ENCODE data around the gene LRRC58. TPM values are rescaled to one million over a fixed set of nuclear protein-coding genes. Genes with fewer than 3 reads are reported as not detected.

Gene LRRC58
- total RNA-seq, 1 experiment from 2014 or later, result 34.8 TPM

- H3K79me2 ChIP-seq (ENCODE audit: insufficient read depth, low read length), result no peaks in the 10 kb centered on the region
- intact Hi-C loops (cut with micrococcal nuclease), result no loop called here
- H3K36me3 ChIP-seq (ENCODE audit: control insufficient read depth in 1 of 2, insufficient read depth in 2 of 2, low read length in 2 of 2), result no peaks in the 10 kb centered on the region
- POLR2A ChIA-PET, result no interaction called here
- TF ChIP-seq POLR2A (IDR thresholded peaks at IDR 0.05; ENCODE audit: borderline replicate concordance, extremely low read depth, insufficient read depth, insufficient read length) (no peak), EZH2 (IDR thresholded peaks at IDR 0.05) (no peak), EGR1 (IDR thresholded peaks at IDR 0.05; ENCODE audit: low read depth) (no peak), JUND (IDR thresholded peaks at IDR 0.05) (no peak), YY1 (IDR thresholded peaks at IDR 0.05; ENCODE audit: extremely low read depth, insufficient replicate concordance, low read depth, low read length) (no peak), CEBPB (IDR thresholded peaks at IDR 0.05; ENCODE audit: low read depth) (no peak), CBX3 (IDR thresholded peaks at IDR 0.05; ENCODE audit: low read depth) (no peak), ZBTB33 (IDR thresholded peaks at IDR 0.05; ENCODE audit: extremely low read depth, insufficient replicate concordance, low read length) (no peak), TCF7L2 (IDR thresholded peaks at IDR 0.05; ENCODE audit: borderline replicate concordance, extremely low read depth, insufficient read depth, insufficient read length) (no peak), ATF3 (IDR thresholded peaks at IDR 0.05) (no peak)
- no peak for DNase-seq (ENCODE audit: low read depth, low spot score)
- H3K9me2 ChIP-seq (ENCODE audit: insufficient read depth), result 0 out of 2 replicates have a peak, but pooled peaks cover 2% of the 10 kb centered on the region
- no peaks in the 10 kb centered on the region for H3K9me3 ChIP-seq (ENCODE audit: control insufficient read depth in 1 of 2, insufficient read depth in 1 of 2, low read depth in 1 of 2, low read length in 2 of 2)
- H3K4me2 ChIP-seq (ENCODE audit: low read length), result no peak overlapping the region
- RAD21 ChIA-PET (ENCODE audit: low non-redundant PET in 1 of 2, low total read pairs in 2 of 2, uncharacterized antibody in 2 of 2, unreplicated experiment in 2 of 2), result no interaction called here
- no peak overlapping the region for H3K9ac ChIP-seq (ENCODE audit: low read length)
- H3K27me3 ChIP-seq (ENCODE audit: insufficient read depth, low read length), result no peaks in the 10 kb centered on the region
- CTCF ChIA-PET, result no interaction called here
- ATAC-seq, result no peak
- no peaks in the 10 kb centered on the region for H4K20me1 ChIP-seq (ENCODE audit: insufficient read depth)
- H3K4me3 ChIP-seq (replicated peaks in 1 of 2; ENCODE audit: low read depth in 1 of 2, low read length in 2 of 2), result no peak overlapping the region
- no peak overlapping the region for H2AFZ ChIP-seq (ENCODE audit: low read depth, low read length, poor library complexity, severe bottlenecking)
- H3K4me1 ChIP-seq (ENCODE audit: control insufficient read depth in 1 of 2, insufficient read depth in 2 of 2, low read length in 2 of 2), result no peaks in the 10 kb centered on the region
- no peak overlapping the region for H3K27ac ChIP-seq (ENCODE audit: low read depth, low read length)
- BruUV-seq (replicated peaks), result no TSS peak
Observed at GRCh38 chr3:120382941-120383447, 33.8 kb upstream of the LRRC58 start.

Measured in HCT116 (cell line).